Activated naive CD8-positive, alpha-beta T cell treated with anti-CD3 and anti-CD28 coated beads, Interleukin-2, amount 10 ng/mL, durations not matched to agents 7 days and 5 days (primary cell): ENCODE results near the gene SLC2A1. TPM values are rescaled to one million over a fixed set of nuclear protein-coding genes. Genes with fewer than 3 reads are reported as not detected.

Source experiments
- ATAC-seq: fragments of 150-1000 bp; cut with Tn5 transposase; one replicate; pipeline ENCODE4 v1.10.0; 2021; ENCODE audit warnings: low read depth, moderate library complexity
- POLR2A ChIA-PET: fragments of 350-600 bp; sonication (Branson Sonifier 250); formaldehyde crosslinking; loops from one replicate; lab custom pipeline; 2021; ENCODE audit warnings: antibody characterized with exemption; lab: Charles Lee
- DNase-seq: peaks from one replicate; pipeline ENCODE4 v3.0.0; 2021
- H3K27ac Mint-ChIP-seq: one replicate; pipeline ENCODE4 v1.8.0; 2022; ENCODE audit warnings: mild to moderate bottlenecking, mixed read lengths
- H3K27me3 Mint-ChIP-seq: one replicate; pipeline ENCODE4 v1.8.0; 2022; ENCODE audit warnings: mild to moderate bottlenecking, moderate library complexity, mixed read lengths
- H3K36me3 Mint-ChIP-seq: one replicate; pipeline ENCODE4 v1.8.0; 2021; ENCODE audit warnings: mild to moderate bottlenecking, mixed read lengths
- H3K4me1 Mint-ChIP-seq: one replicate; pipeline ENCODE4 v1.8.0; 2021; ENCODE audit warnings: mixed read lengths
- H3K4me3 Mint-ChIP-seq: one replicate; pipeline ENCODE4 v1.8.0; 2022; ENCODE audit warnings: mild to moderate bottlenecking, moderate library complexity, mixed read lengths
- H3K9me3 Mint-ChIP-seq: one replicate; pipeline ENCODE4 v1.8.0; 2021; ENCODE audit warnings: mixed read lengths
- total RNA-seq, 2 experiments: library from RNA; stranded (reverse); gene quantifications; one replicate each; pipeline ENCODE4 v1.2.3, GENCODE V29; 2021

Gene SLC2A1
- total RNA-seq = 10 to 100 TPM; 80.8 to 82.3 TPM

- peaks cover 32% of the 10 kb centered on the region for H3K36me3 Mint-ChIP-seq
- H3K4me3 Mint-ChIP-seq = peak within 1 kb of the TSS; percentile 97
- POLR2A ChIA-PET = interaction anchor here (0.6 to 5.0 kb wide), 9 partner anchors 17 to 192 kb away, joined by 3 to 30 read pairs (median 4); no protein-coding TSS in a partner anchor
- DNase-seq = peak; percentile 94
- no peaks in the 10 kb centered on the region for H3K9me3 Mint-ChIP-seq
- ATAC-seq = peak; percentile 87
- H3K27me3 Mint-ChIP-seq = no peaks in the 10 kb centered on the region
- peak within 1 kb of the TSS; percentile 96 for H3K27ac Mint-ChIP-seq
- peaks cover 40% of the 10 kb centered on the region for H3K4me1 Mint-ChIP-seq
Measured at GRCh38 chr1:42958488-42959319, at the start of gene SLC2A1. Gene SLC2A1, minus strand, starts transcription at chr1:42958868. Its CDS starts 217 bp downstream, at chr1:42958651.

DNA sequence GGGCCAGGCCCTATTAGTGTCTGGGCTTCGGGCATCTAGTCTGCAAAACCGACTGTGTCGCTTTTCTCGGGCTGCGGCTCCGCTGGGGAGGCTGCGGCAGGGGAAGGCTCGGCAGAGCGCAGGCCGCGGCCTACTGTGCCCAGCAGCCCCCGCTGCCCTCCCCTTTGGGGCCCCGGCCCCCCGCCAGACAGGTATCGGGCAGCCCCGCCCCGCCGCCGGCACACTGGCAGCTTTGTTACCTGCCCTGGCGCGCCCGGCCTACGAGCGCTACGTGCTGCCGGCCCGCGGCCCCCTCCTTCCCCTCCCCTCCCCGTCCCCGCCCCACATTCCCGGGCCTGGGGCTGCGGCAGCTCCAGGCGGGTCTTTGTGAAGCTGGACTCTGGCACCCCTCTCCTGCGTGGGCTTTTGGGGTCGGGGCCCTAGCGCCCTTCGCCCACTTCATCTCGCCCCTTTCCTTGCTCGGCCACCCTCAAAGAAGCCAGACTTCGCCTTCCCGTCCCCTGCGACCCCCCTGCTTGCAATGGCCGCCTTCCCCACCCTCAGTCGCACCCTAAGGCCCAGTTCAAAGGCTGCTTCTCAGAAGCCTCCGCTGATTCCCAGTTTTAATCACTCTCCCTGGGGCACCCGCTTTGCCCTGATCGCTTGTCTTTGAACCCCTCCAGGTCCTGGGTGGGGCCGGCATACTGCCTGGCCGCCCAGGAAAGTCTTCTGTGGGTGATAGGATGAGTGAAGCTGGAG is 48.9 kb upstream of the SLC2A1 start:
- ATAC-seq (no peak), DNase-seq (no peak)
- POLR2A ChIA-PET = no interaction called here
- no peaks in the 10 kb centered on the region for H3K36me3 Mint-ChIP-seq
- H3K9me3 Mint-ChIP-seq = no peaks in the 10 kb centered on the region
- peaks cover under 1% of the 10 kb centered on the region for H3K4me1 Mint-ChIP-seq
- H3K4me3 Mint-ChIP-seq = no peak overlapping the region
- H3K27ac Mint-ChIP-seq = no peak overlapping the region
- H3K27me3 Mint-ChIP-seq = peaks cover 6% of the 10 kb centered on the region

- Mint-ChIP-seq H3K4me1 (peaks cover 5% of the 10 kb centered on the region), H3K27me3 (peaks cover 5% of the 10 kb centered on the region), H3K36me3 (no peaks in the 10 kb centered on the region), H3K9me3 (no peaks in the 10 kb centered on the region), H3K27ac (no peak overlapping the region), H3K4me3 (no peak overlapping the region)
- POLR2A ChIA-PET = no interaction called here
- DNase-seq (no peak), ATAC-seq (no peak)
Measured at GRCh38 chr1:43005460-43006361, 47.0 kb upstream of the SLC2A1 start.

DNA sequence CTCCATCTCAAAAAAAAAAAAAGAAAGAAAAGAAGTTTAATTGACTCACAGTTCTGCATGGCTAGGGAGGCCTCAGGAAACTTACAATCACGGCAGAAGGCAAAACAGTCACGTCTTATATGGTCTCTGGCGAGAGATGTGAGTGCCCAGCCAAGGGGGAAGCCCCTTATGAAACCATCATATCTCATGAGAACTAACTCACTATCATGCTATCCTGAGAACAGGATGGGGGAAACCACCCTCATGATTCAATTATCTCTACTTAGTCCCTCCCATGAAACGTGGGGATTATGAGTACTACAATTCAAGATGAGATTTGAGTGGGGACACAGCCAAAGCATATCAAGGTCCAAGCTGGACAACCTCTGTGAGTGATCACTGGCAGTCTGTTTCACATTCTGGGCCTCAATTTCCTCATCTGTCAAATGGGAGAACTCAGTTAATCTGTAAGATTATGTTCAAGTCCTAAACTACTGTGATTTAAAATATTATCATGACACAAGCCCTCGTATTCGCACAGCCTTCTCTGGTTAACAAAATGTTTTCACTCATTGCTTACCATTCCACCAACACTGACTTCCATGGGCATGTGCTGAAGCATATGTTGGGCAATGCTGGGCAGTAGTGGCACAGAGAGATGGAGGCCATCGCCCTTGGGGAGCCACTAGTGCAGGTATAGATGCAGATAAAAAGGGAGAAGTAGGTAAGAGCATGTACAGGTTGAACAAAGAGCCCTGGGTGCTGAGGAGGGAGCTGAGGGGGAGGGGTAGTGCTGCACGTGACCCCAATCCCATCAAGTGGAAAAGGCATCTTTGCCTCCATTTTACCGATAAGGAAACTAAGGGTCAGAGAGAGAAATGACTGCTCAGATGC is 46.2 kb upstream of the SLC2A1 start:
- Mint-ChIP-seq H3K4me1 (peaks cover 5% of the 10 kb centered on the region), H3K4me3 (no peak overlapping the region), H3K9me3 (no peaks in the 10 kb centered on the region), H3K27ac (no peak overlapping the region), H3K27me3 (peaks cover 2% of the 10 kb centered on the region), H3K36me3 (no peaks in the 10 kb centered on the region)
- no peak for DNase-seq
- POLR2A ChIA-PET = no interaction called here
- no peak for ATAC-seq

GRCh38 chr1:43002766-43003165 is 44.1 kb upstream of the SLC2A1 start:
- Mint-ChIP-seq H3K4me1 (peaks cover 5% of the 10 kb centered on the region), H3K9me3 (no peaks in the 10 kb centered on the region), H3K36me3 (no peaks in the 10 kb centered on the region), H3K27me3 (no peaks in the 10 kb centered on the region), H3K4me3 (no peak overlapping the region), H3K27ac (no peak overlapping the region)
- no peak for DNase-seq
- POLR2A ChIA-PET = no interaction called here
- ATAC-seq = no peak

GRCh38 chr1:43002116-43002515 is 43.4 kb upstream of the SLC2A1 start:
- Mint-ChIP-seq H3K27me3 (no peaks in the 10 kb centered on the region), H3K36me3 (no peaks in the 10 kb centered on the region), H3K4me3 (no peak overlapping the region), H3K4me1 (peaks cover 5% of the 10 kb centered on the region), H3K9me3 (no peaks in the 10 kb centered on the region), H3K27ac (no peak overlapping the region)
- no peak for ATAC-seq
- POLR2A ChIA-PET = no interaction called here
- DNase-seq = no peak

DNA sequence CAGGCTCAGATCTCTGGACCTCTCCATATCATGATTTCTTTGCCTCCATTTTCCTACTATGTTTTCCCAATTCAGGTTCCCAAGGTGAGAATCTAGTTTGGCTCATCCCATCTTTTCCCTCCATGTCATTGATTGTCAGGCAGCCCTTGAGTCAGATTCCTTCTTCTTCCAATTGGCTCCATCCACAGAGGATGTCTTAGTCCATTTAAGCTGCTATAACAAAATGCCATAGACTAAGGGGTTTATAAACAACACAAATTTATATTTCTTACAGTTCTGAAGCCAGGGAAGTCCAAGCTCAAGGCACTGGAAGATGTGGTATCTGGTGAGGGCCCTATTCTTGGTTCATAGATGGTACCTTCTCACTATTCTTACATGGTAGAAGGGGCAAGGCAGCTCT is 42.8 kb upstream of the SLC2A1 start:
- Mint-ChIP-seq H3K27me3 (no peaks in the 10 kb centered on the region), H3K4me1 (peaks cover 5% of the 10 kb centered on the region), H3K27ac (no peak overlapping the region), H3K4me3 (no peak overlapping the region), H3K9me3 (no peaks in the 10 kb centered on the region), H3K36me3 (no peaks in the 10 kb centered on the region)
- no peak for ATAC-seq
- POLR2A ChIA-PET = no interaction called here
- no peak for DNase-seq

- Mint-ChIP-seq H3K27ac (no peak overlapping the region), H3K4me1 (peaks cover 5% of the 10 kb centered on the region), H3K4me3 (no peak overlapping the region), H3K9me3 (no peaks in the 10 kb centered on the region), H3K36me3 (no peaks in the 10 kb centered on the region), H3K27me3 (no peaks in the 10 kb centered on the region)
- no peak for DNase-seq
- POLR2A ChIA-PET = no interaction called here
- no peak for ATAC-seq
Measured at GRCh38 chr1:43000271-43000670, 41.6 kb upstream of the SLC2A1 start.

DNA sequence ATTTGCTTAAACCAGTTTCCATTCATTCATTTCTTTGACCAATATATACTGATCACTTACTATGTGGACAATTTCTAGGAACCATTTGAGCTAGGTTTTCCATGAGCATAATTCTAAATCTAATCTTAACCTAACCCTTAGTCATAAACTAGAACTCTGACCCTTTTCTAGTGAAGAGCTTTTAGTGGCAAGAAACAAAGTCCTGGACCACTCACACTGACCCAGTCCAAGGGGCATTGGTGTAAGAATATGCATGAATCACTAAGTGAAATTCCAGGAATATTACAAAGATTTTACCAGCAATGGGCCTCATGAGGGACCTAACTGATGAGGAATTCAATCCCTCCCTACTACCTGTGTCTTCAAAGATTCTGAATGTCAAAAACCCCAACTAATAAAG is 40.6 kb upstream of the SLC2A1 start:
- H3K36me3 Mint-ChIP-seq = no peaks in the 10 kb centered on the region
- ATAC-seq = no peak

DNA sequence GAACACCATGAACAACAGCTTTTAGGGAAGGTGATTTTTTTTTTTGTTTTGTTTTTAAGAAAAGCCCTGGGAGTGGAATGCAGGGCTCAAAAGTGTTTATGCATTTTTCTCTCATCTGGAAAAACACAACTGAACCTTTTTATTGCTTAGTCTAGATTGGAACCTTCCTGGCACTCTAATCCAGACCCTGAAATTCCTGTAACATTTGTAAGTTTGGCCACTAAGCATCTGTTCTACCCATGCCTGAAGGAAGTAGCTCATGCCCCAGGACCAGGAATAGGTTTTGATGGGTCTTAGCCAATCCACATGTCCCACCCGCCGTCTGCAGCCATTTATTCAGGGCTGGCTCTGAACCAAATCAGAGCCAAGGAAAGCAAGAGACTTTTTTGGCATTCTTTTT is 39.7 kb upstream of the SLC2A1 start:
- Mint-ChIP-seq H3K27ac (no peak overlapping the region), H3K36me3 (no peaks in the 10 kb centered on the region), H3K27me3 (no peaks in the 10 kb centered on the region), H3K9me3 (no peaks in the 10 kb centered on the region), H3K4me3 (no peak overlapping the region), H3K4me1 (peaks cover 7% of the 10 kb centered on the region)
- POLR2A ChIA-PET = no interaction called here
- ATAC-seq (no peak), DNase-seq (no peak)

More for the DNA sequence above, 40.6 kb upstream of the SLC2A1 start:
- H3K27me3 Mint-ChIP-seq = no peaks in the 10 kb centered on the region
- no peak for DNase-seq
- H3K4me3 Mint-ChIP-seq = no peak overlapping the region
- POLR2A ChIA-PET = no interaction called here
- no peak overlapping the region for H3K27ac Mint-ChIP-seq
- peaks cover 5% of the 10 kb centered on the region for H3K4me1 Mint-ChIP-seq
- H3K9me3 Mint-ChIP-seq = no peaks in the 10 kb centered on the region

DNA sequence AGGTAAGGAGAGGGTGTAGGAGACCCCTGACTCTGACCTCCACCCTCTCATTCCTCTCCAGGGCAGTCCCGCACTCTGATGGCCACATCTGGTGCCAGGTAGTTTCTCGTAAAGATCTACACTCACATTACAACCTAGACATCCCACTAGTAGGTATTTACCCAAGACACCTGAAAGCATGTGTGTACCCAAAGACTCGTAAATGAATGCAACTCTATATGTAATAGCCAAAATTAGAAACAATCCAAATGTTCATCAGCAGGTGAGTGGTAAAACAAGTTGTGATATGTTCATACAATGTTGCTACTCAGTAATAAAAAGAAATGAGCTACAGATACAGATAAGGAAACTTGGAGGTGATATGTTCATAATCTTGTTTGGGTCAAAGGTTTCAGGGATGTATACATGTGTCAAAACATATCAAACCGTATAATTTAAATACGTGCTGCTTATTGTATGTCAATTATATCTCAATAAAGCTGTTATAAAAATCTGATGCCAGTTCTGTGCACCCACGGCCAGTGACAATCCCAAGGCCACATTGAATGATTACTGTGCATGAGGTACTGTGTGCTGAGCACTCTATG is 37.8 kb upstream of the SLC2A1 start:
- POLR2A ChIA-PET = no interaction called here
- Mint-ChIP-seq H3K4me1 (peaks cover 3% of the 10 kb centered on the region), H3K27me3 (no peaks in the 10 kb centered on the region), H3K27ac (no peak overlapping the region), H3K36me3 (no peaks in the 10 kb centered on the region), H3K9me3 (no peaks in the 10 kb centered on the region), H3K4me3 (no peak overlapping the region)
- no peak for DNase-seq
- ATAC-seq = no peak

- peaks cover 2% of the 10 kb centered on the region for H3K36me3 Mint-ChIP-seq
- no peak for ATAC-seq
- H3K27me3 Mint-ChIP-seq = peaks cover 4% of the 10 kb centered on the region
- H3K4me1 Mint-ChIP-seq = peaks cover 3% of the 10 kb centered on the region
- DNase-seq = no peak
- H3K27ac Mint-ChIP-seq = no peak overlapping the region
- H3K9me3 Mint-ChIP-seq = peaks cover 2% of the 10 kb centered on the region
- no peak overlapping the region for H3K4me3 Mint-ChIP-seq
- POLR2A ChIA-PET = no interaction called here
Measured at GRCh38 chr1:42993502-42994136, 35.0 kb upstream of the SLC2A1 start.
